PC-3 (cell line): Measurements from ENCODE around the gene ADM5. TPM values are rescaled to one million over a fixed set of nuclear protein-coding genes. Genes with fewer than 3 reads are reported as not detected.
A peak's percentile ranks its signal among the peaks of the same experiment; 100 is the strongest.

Experiments
- ATAC-seq: fragments of 200-7000 bp; cut with Tn5 transposase; 2 replicates; pipeline ENCODE4 v1.9.1; 2020; ENCODE audit warnings: mild to moderate bottlenecking, moderate library complexity
- BruUV-seq: library from RNA; stranded (reverse); fragments of 400-500 nt; replicated peaks from 2 replicates; lab custom pipeline; 2021; lab: Mats Ljungman, UMichigan
- CTCF ChIA-PET: fragments of 300-600 bp; sonication (Branson Sonifier 250); formaldehyde crosslinking; loops from one replicate; lab custom pipeline; 2022; ENCODE audit warnings: antibody characterized with exemption; lab: Charles Lee
- POLR2A ChIA-PET: fragments of 300-600 bp; sonication (Branson Sonifier 250); formaldehyde crosslinking; loops from one replicate; lab custom pipeline; 2022; ENCODE audit warnings: antibody characterized with exemption; ENCODE audit not compliant: unreplicated experiment; lab: Charles Lee
- DNase-seq: peaks from one replicate; pipeline ENCODE4 v3.0.0-alpha.2; 2015
- H2AFZ ChIP-seq: fragments of 300-600 bp; sonication (generic); 2 replicates; pipeline ENCODE4 v1.6.0; 2016; ENCODE audit warnings: antibody characterized with exemption, low read length
- H3F3A ChIP-seq: fragments of 300-600 bp; sonication (generic); one replicate; pipeline ENCODE4 v1.6.0; 2017; ENCODE audit warnings: antibody characterized with exemption, low read length, control low read depth, mild to moderate bottlenecking; ENCODE audit not compliant: unreplicated experiment
- H3K27ac ChIP-seq: fragments of 300-600 bp; sonication (generic); 2 replicates; pipeline ENCODE4 v1.5.1; 2016; ENCODE audit warnings: mild to moderate bottlenecking, low read length
- H3K27me3 ChIP-seq: fragments of 300-600 bp; sonication (generic); 2 replicates; pipeline ENCODE4 v1.6.1; 2016; ENCODE audit warnings: low read length, mixed read lengths
- H3K36me3 ChIP-seq: fragments of 300-600 bp; sonication (generic); 2 replicates; pipeline ENCODE4 v1.6.1; 2016; ENCODE audit warnings: low read depth, mixed run types, low read length, mixed read lengths
- H3K4me1 ChIP-seq: fragments of 300-600 bp; sonication (generic); 2 replicates; pipeline ENCODE4 v1.5.1; 2016; ENCODE audit warnings: low read length; ENCODE audit not compliant: insufficient read depth
- H3K4me2 ChIP-seq: fragments of 300-600 bp; sonication (generic); 2 replicates; pipeline ENCODE4 v1.6.0; 2016; ENCODE audit warnings: low read length
- H3K4me3 ChIP-seq: fragments of 300-600 bp; sonication (generic); 2 replicates; pipeline ENCODE4 v1.5.1; 2016; ENCODE audit warnings: mild to moderate bottlenecking, low read length, mixed read lengths
- H3K79me2 ChIP-seq: fragments of 300-600 bp; sonication (generic); 2 replicates; pipeline ENCODE4 v1.6.1; 2017; ENCODE audit warnings: low read length, mixed read lengths
- H3K9ac ChIP-seq: fragments of 300-600 bp; sonication (generic); 2 replicates; pipeline ENCODE4 v1.6.0; 2016; ENCODE audit warnings: mild to moderate bottlenecking, low read length
- H3K9me2 ChIP-seq: fragments of 300-600 bp; sonication (generic); replicated peaks from 2 replicates; pipeline ENCODE4 v1.6.1; 2016; ENCODE audit warnings: mixed run types, low read length, mixed read lengths
- H3K9me3 ChIP-seq: fragments of 300-600 bp; sonication (generic); 2 replicates; pipeline ENCODE4 v1.6.1; 2016; ENCODE audit warnings: low read length, mixed read lengths
- H4K20me1 ChIP-seq: fragments of 300-600 bp; sonication (generic); 2 replicates; pipeline ENCODE4 v1.6.1; 2016; ENCODE audit warnings: low read length, mixed read lengths
- CTCF ChIP-seq: fragments of 300-600 bp; sonication (generic); conservative IDR thresholded peaks from 2 replicates; pipeline ENCODE4 v1.5.1; 2017; ENCODE audit warnings: antibody characterized with exemption, low read depth, mild to moderate bottlenecking, low read length
- EZH2 ChIP-seq: fragments of 300-600 bp; sonication (generic); IDR thresholded peaks from one replicate; pipeline ENCODE4 v1.6.1; 2017; ENCODE audit warnings: antibody characterized with exemption, mild to moderate bottlenecking, low read length; ENCODE audit not compliant: unreplicated experiment
- EZH2phosphoT487 ChIP-seq: fragments of 300-600 bp; sonication (generic); IDR thresholded peaks from 2 replicates; pipeline ENCODE4 v1.6.1; 2018; ENCODE audit warnings: mild to moderate bottlenecking, antibody characterized with exemption, low read length, borderline replicate concordance
- intact Hi-C: fragments of 100-400 bp; cut with micrococcal nuclease; formaldehyde crosslinking; loops from 2 replicates; pipeline ENCODE4 v1.9.0; 2023
- total RNA-seq: library from RNA; depleted of rRNA; stranded (reverse); fragments of >200 nt; gene quantifications from 2 replicates; pipeline ENCODE4 v1.2.3, GENCODE V29; 2014

The ADM5 gene
- total RNA-seq, 1 experiment from 2014 or later = 6.3 TPM

- DNase-seq = peak; percentile 100
- peaks cover 58% of the 10 kb centered on the region for H3K79me2 ChIP-seq
- peak within 1 kb of the TSS; percentile 98 for H3K4me3 ChIP-seq
- CTCF ChIA-PET = interaction anchor here (0.6 kb wide), 2 partner anchors 57 to 250 kb away, joined by 3 to 4 read pairs; no protein-coding TSS in a partner anchor
- H3K4me2 ChIP-seq = peak within 1 kb of the TSS; percentile 96
- peaks cover 52% of the 10 kb centered on the region for H3K4me1 ChIP-seq
- peak within 1 kb of the TSS; percentile 100 for H3K9ac ChIP-seq
- POLR2A ChIA-PET = interaction anchor here (0.5 to 1.0 kb wide), 8 partner anchors 8 to 71 kb away, joined by 3 to 8 read pairs (median 5); partner anchors contain the start of genes NOSIP, PRMT1 and PRRG2
- no peaks in the 10 kb centered on the region for H3K27me3 ChIP-seq
- H2AFZ ChIP-seq = peak within 1 kb of the TSS; percentile 72
- intact Hi-C loops = loop anchor here (2.0 kb wide), 1 partner anchor 145 kb away; the partner anchor contains the start of gene RPS11
- BruUV-seq = no TSS peak
- H3F3A ChIP-seq = peaks cover 3% of the 10 kb centered on the region
- no peaks in the 10 kb centered on the region for H3K9me2 ChIP-seq
- ATAC-seq = peak; percentile 46
- no peaks in the 10 kb centered on the region for H4K20me1 ChIP-seq
- peak within 1 kb of the TSS; percentile 97 for H3K27ac ChIP-seq
- TF ChIP-seq EZH2phosphoT487 (no peak), CTCF (no peak), EZH2 (no peak)
- H3K36me3 ChIP-seq = peaks cover 10% of the 10 kb centered on the region; the same call in 1 of the 2 replicates
- no peaks in the 10 kb centered on the region for H3K9me3 ChIP-seq
These were observed 47.5 kb upstream of the ADM5 start, which contains the start of gene SCAF1 for GRCh38 chr19:49641688-49642491. SCAF1 (plus strand) TSS chr19:49642209; CDS start chr19:49645027, 2,818 bp downstream.

GRCh38 chr19:49642492-49643035 is 46.8 kb upstream of the ADM5 start:
- POLR2A ChIA-PET = interaction anchor here (0.8 to 1.0 kb wide), 4 partner anchors 24 to 62 kb away, joined by 4 to 8 read pairs (median 5); partner anchors contain the start of genes NOSIP, PRMT1 and PRRG2
- BruUV-seq = TSS peak; percentile 4
- peak overlapping the region; percentile 98 for H3K4me3 ChIP-seq
- no peak for DNase-seq
- H3K4me1 ChIP-seq = peaks cover 51% of the 10 kb centered on the region
- CTCF ChIA-PET = no interaction called here
- H3K9me3 ChIP-seq = no peaks in the 10 kb centered on the region
- TF ChIP-seq CTCF (no peak), EZH2phosphoT487 (no peak), EZH2 (no peak)
- intact Hi-C loops = no loop called here
- peak overlapping the region; percentile 72 for H2AFZ ChIP-seq
- peaks cover 11% of the 10 kb centered on the region; the same call in 1 of the 2 replicates for H3K36me3 ChIP-seq
- H3K9me2 ChIP-seq = no peaks in the 10 kb centered on the region
- peak overlapping the region; percentile 79 for H3K27ac ChIP-seq
- peaks cover 3% of the 10 kb centered on the region for H3F3A ChIP-seq
- H3K79me2 ChIP-seq = peaks cover 64% of the 10 kb centered on the region
- H3K9ac ChIP-seq = peak overlapping the region; percentile 100
- H3K4me2 ChIP-seq = peak overlapping the region; percentile 96
- no peaks in the 10 kb centered on the region for H3K27me3 ChIP-seq
- no peak for ATAC-seq
- no peaks in the 10 kb centered on the region for H4K20me1 ChIP-seq
